Measurements from ENCODE around the gene VPS35. TPM values are rescaled to one million over a fixed set of nuclear protein-coding genes. Genes with fewer than 3 reads are reported as not detected.

Gene VPS35
- total and polyA plus RNA-seq, 9 donors: 27.6 to 92.0 (median 72.8) TPM

- Histone ChIP-seq H3K27me3 (no peaks in the 10 kb centered on the region), H3K36me3 (no peaks in the 10 kb centered on the region), H3K27ac (no peak overlapping the region), H3K4me1 (ENCODE audit: insufficient read depth) (no peaks in the 10 kb centered on the region), H3K4me3 (no peak overlapping the region), H3K9me3 (no peaks in the 10 kb centered on the region)
- no peak for DNase-seq
- intact Hi-C loops (cut with DNase I): no loop called here
- 75 to 81% (median 81%) methylated on average over 4 of the region's 4 CpGs for WGBS, 3 donors
- TF ChIP-seq EP300 (IDR thresholded peaks at IDR 0.05) (no peak), POLR2A (IDR thresholded peaks at IDR 0.05) (no peak)
- TF ChIP-seq, protein P1, sequence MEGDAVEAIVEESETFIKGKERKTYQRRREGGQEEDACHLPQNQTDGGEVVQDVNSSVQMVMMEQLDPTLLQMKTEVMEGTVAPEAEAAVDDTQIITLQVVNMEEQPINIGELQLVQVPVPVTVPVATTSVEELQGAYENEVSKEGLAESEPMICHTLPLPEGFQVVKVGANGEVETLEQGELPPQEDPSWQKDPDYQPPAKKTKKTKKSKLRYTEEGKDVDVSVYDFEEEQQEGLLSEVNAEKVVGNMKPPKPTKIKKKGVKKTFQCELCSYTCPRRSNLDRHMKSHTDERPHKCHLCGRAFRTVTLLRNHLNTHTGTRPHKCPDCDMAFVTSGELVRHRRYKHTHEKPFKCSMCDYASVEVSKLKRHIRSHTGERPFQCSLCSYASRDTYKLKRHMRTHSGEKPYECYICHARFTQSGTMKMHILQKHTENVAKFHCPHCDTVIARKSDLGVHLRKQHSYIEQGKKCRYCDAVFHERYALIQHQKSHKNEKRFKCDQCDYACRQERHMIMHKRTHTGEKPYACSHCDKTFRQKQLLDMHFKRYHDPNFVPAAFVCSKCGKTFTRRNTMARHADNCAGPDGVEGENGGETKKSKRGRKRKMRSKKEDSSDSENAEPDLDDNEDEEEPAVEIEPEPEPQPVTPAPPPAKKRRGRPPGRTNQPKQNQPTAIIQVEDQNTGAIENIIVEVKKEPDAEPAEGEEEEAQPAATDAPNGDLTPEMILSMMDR (IDR thresholded peaks at IDR 0.05): no peak
Measured at GRCh38 chr16:46732561-46732960, 43.6 kb upstream of the VPS35 start.

- no peak for TF ChIP-seq EP300 (IDR thresholded peaks at IDR 0.05)
- no peak for TF ChIP-seq POLR2A (IDR thresholded peaks at IDR 0.05)
- TF ChIP-seq, protein P1 (IDR thresholded peaks at IDR 0.05): no peak
- H3K9me3 ChIP-seq: no peaks in the 10 kb centered on the region
- H3K4me3 ChIP-seq: no peak overlapping the region
- whole genome bisulfite sequencing, 3 donors: 58 to 62% (median 59%) methylated on average over 19 to 23 of the region's 23 CpGs
- H3K4me1 ChIP-seq (ENCODE audit: insufficient read depth): no peaks in the 10 kb centered on the region
- intact Hi-C loops (cut with DNase I): no loop called here
- H3K27me3 ChIP-seq: no peaks in the 10 kb centered on the region
- DNase-seq: no peak
- no peak overlapping the region for H3K27ac ChIP-seq
- H3K36me3 ChIP-seq: no peaks in the 10 kb centered on the region
Measured at GRCh38 chr16:46731691-46732555, 42.9 kb upstream of the VPS35 start.

GRCh38 chr16:46730801-46731690, 42.1 kb upstream of the VPS35 start:
- no peak overlapping the region for H3K4me3 ChIP-seq
- no peak overlapping the region for H3K27ac ChIP-seq
- no peaks in the 10 kb centered on the region for H3K9me3 ChIP-seq
- no peaks in the 10 kb centered on the region for H3K36me3 ChIP-seq
- TF ChIP-seq EP300 (IDR thresholded peaks at IDR 0.05) (no peak), POLR2A (IDR thresholded peaks at IDR 0.05) (no peak)
- TF ChIP-seq, protein P1 (IDR thresholded peaks at IDR 0.05): no peak
- intact Hi-C loops (cut with DNase I): no loop called here
- no peak for DNase-seq
- H3K27me3 ChIP-seq: no peaks in the 10 kb centered on the region
- H3K4me1 ChIP-seq (ENCODE audit: insufficient read depth): no peaks in the 10 kb centered on the region
- 70 to 79% (median 76%) methylated on average over 17 of the region's 17 CpGs for WGBS, 3 donors

- intact Hi-C loops (cut with DNase I): no loop called here
- no peaks in the 10 kb centered on the region for H3K36me3 ChIP-seq
- no peaks in the 10 kb centered on the region for H3K27me3 ChIP-seq
- no peak for DNase-seq
- no peaks in the 10 kb centered on the region for H3K9me3 ChIP-seq
- no peak overlapping the region for H3K4me3 ChIP-seq
- WGBS, 3 donors: 91 to 95% (median 92%) methylated on average over 8 of the region's 8 CpGs
- TF ChIP-seq EP300 (IDR thresholded peaks at IDR 0.05): no peak
- TF ChIP-seq, protein P1 (IDR thresholded peaks at IDR 0.05): no peak
- no peak for TF ChIP-seq POLR2A (IDR thresholded peaks at IDR 0.05)
- H3K27ac ChIP-seq: no peak overlapping the region
- no peaks in the 10 kb centered on the region for H3K4me1 ChIP-seq (ENCODE audit: insufficient read depth)
Measured at GRCh38 chr16:46730126-46730525, 41.1 kb upstream of the VPS35 start.

All from ovary (tissue), 9 donors.